ENCODE data around the gene UBE2S.

DNA sequence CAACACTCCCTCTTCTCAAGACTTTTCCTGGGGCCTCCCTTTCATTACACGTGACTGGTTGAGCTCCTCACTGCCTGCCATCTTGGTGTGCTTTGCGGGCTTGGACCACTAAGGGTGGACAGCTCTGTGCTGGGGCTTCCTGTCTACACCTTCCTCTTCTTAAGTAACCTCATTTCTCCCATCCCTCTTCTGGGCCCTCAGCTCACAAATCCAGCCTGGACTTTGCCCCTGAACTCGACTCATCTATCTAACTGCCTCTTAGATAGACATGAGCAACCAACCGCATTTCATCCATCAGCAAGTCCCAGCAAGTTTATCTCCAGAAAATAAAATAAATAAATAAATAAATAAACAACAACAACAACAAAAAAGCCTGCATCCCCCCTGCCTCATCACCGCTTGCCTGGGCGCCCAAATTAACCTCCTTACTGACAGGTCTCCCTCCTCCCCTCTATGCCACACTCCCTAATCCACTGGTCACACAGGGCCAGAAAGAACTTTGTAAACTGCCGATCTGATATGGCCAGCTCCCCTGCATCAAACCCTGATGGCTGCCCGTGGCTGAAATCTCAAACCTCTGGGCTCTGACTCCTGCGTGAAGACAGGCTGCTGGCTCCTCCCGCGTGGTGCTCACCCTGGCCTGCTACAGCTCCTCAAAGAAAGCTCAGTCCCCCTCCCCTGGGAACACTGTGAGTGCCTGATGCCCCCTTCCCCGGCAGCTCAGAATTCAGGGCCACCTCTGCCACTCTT lies 46.1 kb upstream of the UBE2S start:
- TF ChIP-seq, protein P1, sequence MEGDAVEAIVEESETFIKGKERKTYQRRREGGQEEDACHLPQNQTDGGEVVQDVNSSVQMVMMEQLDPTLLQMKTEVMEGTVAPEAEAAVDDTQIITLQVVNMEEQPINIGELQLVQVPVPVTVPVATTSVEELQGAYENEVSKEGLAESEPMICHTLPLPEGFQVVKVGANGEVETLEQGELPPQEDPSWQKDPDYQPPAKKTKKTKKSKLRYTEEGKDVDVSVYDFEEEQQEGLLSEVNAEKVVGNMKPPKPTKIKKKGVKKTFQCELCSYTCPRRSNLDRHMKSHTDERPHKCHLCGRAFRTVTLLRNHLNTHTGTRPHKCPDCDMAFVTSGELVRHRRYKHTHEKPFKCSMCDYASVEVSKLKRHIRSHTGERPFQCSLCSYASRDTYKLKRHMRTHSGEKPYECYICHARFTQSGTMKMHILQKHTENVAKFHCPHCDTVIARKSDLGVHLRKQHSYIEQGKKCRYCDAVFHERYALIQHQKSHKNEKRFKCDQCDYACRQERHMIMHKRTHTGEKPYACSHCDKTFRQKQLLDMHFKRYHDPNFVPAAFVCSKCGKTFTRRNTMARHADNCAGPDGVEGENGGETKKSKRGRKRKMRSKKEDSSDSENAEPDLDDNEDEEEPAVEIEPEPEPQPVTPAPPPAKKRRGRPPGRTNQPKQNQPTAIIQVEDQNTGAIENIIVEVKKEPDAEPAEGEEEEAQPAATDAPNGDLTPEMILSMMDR (IDR thresholded peaks at IDR 0.05) = no peak
- TF ChIP-seq POLR2A (IDR thresholded peaks at IDR 0.05) = no peak
